Upper lobe of right lung (tissue), 1 donor: ENCODE measurements around the gene HBA1. TPM values are rescaled to one million over a fixed set of nuclear protein-coding genes. Genes with fewer than 3 reads are reported as not detected.
"Not testable (repeated sequence)": the region's sequence is repeated elsewhere in the genome, so short reads cannot be mapped to it uniquely, and the experiment has no call there.

Experiments
- ATAC-seq: fragments of 200-7000 bp; cut with Tn5 transposase; one replicate; pipeline ENCODE4 v1.9.1; 2020; ENCODE audit warnings: mild to moderate bottlenecking, moderate library complexity
- DNase-seq: peaks from one replicate; pipeline ENCODE4 v3.0.0-alpha.2; 2020
- H3K27ac ChIP-seq: fragments of 200-600 bp; one replicate; pipeline ENCODE4 v1.8.0; 2022
- H3K27me3 ChIP-seq: fragments of 200-600 bp; one replicate; pipeline ENCODE4 v1.8.0; 2022; ENCODE audit warnings: mild to moderate bottlenecking
- H3K36me3 ChIP-seq: fragments of 200-600 bp; one replicate; pipeline ENCODE4 v1.8.0; 2022
- H3K4me1 ChIP-seq: fragments of 200-600 bp; one replicate; pipeline ENCODE4 v1.8.0; 2022
- H3K4me3 ChIP-seq: fragments of 200-600 bp; one replicate; pipeline ENCODE4 v1.8.0; 2022; ENCODE audit warnings: mild to moderate bottlenecking
- H3K9me3 ChIP-seq: fragments of 200-600 bp; one replicate; pipeline ENCODE4 v1.8.0; 2022
- intact Hi-C: fragments of 100-400 bp; cut with DNase I; formaldehyde crosslinking; loops from one replicate; pipeline ENCODE4 v1.11.0; 2022
- long read RNA-seq: library from polyadenylated mRNA; unstranded; transcript quantifications from one replicate; pipeline ENCODE4 v2.0.0, GENCODE V29; 2021
- total RNA-seq: library from RNA; stranded (reverse); fragmentation: NEBNext Ultra II Directional; extraction: Animal tissue kit (Norgen Biotek cat#: 25700); gene quantifications from one replicate; pipeline ENCODE4 v1.2.1, GENCODE V29; 2021
- TF ChIP-seq, protein P1 (sequence below): fragments of 200-600 bp; IDR thresholded peaks from one replicate; pipeline ENCODE4 v1.8.0; 2022; ENCODE audit warnings: antibody characterized with exemption
- donor health status: DM: no; HTN: yes; CAD: no; lungs with severe emphysema.

The HBA1 gene
- 241 TPM for total RNA-seq
- long read RNA-seq, transcript HBA1-201 (3 exons, 577 nt), result major isoform, 17 of 20 reads
- long read RNA-seq, partial matches to known transcripts, result 0 of 20 reads
- long read RNA-seq, other reads (novel, unspliced or antisense), result 0 of 20 reads

DNA sequence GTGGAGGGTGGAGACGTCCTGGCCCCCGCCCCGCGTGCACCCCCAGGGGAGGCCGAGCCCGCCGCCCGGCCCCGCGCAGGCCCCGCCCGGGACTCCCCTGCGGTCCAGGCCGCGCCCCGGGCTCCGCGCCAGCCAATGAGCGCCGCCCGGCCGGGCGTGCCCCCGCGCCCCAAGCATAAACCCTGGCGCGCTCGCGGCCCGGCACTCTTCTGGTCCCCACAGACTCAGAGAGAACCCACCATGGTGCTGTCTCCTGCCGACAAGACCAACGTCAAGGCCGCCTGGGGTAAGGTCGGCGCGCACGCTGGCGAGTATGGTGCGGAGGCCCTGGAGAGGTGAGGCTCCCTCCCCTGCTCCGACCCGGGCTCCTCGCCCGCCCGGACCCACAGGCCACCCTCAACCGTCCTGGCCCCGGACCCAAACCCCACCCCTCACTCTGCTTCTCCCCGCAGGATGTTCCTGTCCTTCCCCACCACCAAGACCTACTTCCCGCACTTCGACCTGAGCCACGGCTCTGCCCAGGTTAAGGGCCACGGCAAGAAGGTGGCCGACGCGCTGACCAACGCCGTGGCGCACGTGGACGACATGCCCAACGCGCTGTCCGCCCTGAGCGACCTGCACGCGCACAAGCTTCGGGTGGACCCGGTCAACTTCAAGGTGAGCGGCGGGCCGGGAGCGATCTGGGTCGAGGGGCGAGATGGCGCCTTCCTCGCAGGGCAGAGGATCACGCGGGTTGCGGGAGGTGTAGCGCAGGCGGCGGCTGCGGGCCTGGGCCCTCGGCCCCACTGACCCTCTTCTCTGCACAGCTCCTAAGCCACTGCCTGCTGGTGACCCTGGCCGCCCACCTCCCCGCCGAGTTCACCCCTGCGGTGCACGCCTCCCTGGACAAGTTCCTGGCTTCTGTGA lies at the start of gene HBA1:
TSS of gene HBA1 (plus strand) at position 204 of the 906 bp plus-strand sequence. CDS start at position 241, 37 bp downstream.
- ATAC-seq, result peak; percentile 3
- H3K27ac ChIP-seq, intact Hi-C loops, H3K9me3 ChIP-seq, H3K36me3 ChIP-seq, DNase-seq, H3K4me3 ChIP-seq: not testable (repeated sequence)
- Histone ChIP-seq H3K27me3 (peaks cover 59% of the 10 kb centered on the region), H3K4me1 (peaks cover 18% of the 10 kb centered on the region)

DNA sequence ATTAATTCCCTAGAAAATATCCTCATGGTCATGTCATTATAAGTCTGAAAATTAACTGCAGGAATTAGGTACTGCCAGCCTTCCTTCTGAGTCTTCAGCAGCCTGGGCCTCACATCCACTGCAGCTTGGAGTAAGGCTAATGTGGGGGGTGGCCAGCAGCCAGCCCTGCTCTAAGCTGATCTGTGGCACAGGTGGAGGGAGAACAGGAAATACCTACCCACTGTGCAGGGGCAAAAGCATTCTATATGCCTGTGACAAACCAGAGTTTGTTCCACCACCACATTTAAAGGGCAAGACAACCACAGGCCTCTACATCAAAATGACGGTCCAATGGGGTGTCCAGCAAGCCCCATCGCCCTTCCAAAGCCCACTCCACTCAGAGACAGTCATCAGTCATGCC lies 47.4 kb upstream of the HBA1 start:
- peaks cover 6% of the 10 kb centered on the region for H3K36me3 ChIP-seq
- H3K4me3 ChIP-seq, result no peak overlapping the region
- no peaks in the 10 kb centered on the region for H3K4me1 ChIP-seq
- H3K9me3 ChIP-seq, result no peaks in the 10 kb centered on the region
- no peak for ATAC-seq
- no peak for DNase-seq
- no peak overlapping the region for H3K27ac ChIP-seq
- intact Hi-C loops, result no loop called here
- TF ChIP-seq, protein P1, sequence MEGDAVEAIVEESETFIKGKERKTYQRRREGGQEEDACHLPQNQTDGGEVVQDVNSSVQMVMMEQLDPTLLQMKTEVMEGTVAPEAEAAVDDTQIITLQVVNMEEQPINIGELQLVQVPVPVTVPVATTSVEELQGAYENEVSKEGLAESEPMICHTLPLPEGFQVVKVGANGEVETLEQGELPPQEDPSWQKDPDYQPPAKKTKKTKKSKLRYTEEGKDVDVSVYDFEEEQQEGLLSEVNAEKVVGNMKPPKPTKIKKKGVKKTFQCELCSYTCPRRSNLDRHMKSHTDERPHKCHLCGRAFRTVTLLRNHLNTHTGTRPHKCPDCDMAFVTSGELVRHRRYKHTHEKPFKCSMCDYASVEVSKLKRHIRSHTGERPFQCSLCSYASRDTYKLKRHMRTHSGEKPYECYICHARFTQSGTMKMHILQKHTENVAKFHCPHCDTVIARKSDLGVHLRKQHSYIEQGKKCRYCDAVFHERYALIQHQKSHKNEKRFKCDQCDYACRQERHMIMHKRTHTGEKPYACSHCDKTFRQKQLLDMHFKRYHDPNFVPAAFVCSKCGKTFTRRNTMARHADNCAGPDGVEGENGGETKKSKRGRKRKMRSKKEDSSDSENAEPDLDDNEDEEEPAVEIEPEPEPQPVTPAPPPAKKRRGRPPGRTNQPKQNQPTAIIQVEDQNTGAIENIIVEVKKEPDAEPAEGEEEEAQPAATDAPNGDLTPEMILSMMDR, result no peak
- H3K27me3 ChIP-seq, result no peaks in the 10 kb centered on the region

- H3K36me3 ChIP-seq, result no peaks in the 10 kb centered on the region
- TF ChIP-seq, protein P1, result no peak
- no peaks in the 10 kb centered on the region for H3K9me3 ChIP-seq
- DNase-seq (no peak), ATAC-seq (no peak)
- no peaks in the 10 kb centered on the region for H3K27me3 ChIP-seq
- intact Hi-C loops, result no loop called here
- no peak overlapping the region for H3K4me3 ChIP-seq
- H3K27ac ChIP-seq, result no peak overlapping the region
- no peaks in the 10 kb centered on the region for H3K4me1 ChIP-seq
Observed at GRCh38 chr16:130533-131173, 45.8 kb upstream of the HBA1 start.

DNA sequence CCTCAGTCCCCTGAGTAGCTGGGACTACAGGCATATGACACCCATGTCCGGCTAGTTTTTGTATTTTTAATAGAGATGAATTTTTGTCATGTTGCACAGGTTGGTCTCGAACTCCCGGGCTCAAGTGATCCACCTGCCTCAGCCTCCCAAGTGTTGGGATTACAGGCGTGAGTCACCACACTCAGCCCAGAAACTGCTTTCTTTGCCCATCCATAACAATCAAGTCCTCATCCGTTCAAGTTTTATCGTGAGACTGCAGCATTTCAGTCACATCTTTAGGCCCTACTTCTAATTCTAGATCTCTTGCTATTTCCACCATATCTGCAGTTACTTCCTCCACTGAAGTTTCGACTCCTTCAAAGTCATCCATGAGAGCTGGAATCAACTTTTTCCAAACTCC lies 44.4 kb upstream of the HBA1 start:
- intact Hi-C loops, result no loop called here
- Histone ChIP-seq H3K27me3 (no peaks in the 10 kb centered on the region), H3K27ac (no peak overlapping the region), H3K4me3 (no peak overlapping the region), H3K4me1 (no peaks in the 10 kb centered on the region), H3K9me3 (no peaks in the 10 kb centered on the region), H3K36me3 (no peaks in the 10 kb centered on the region)
- TF ChIP-seq, protein P1, result no peak
- ATAC-seq (no peak), DNase-seq (no peak)

DNA sequence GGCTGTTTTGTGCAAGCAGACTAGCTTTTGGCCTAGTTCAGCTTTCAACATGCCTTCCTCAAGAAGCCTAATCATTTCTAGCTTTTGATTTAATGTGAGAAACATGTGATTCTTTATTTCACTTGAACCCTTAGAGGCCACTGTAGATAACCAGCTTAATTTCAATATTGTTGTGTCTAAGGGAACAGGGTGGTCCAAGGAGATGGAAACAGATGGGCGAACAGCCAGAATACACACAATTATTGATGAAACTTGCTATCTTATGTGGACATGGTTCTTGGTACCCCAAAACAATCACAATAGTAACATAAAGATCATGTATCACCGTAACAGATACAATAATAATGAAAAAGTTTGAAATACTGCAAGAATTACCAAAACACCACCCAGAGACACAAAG lies 42.8 kb upstream of the HBA1 start:
- TF ChIP-seq, protein P1, result no peak
- intact Hi-C loops, result no loop called here
- Histone ChIP-seq H3K27ac (no peak overlapping the region), H3K36me3 (no peaks in the 10 kb centered on the region), H3K9me3 (no peaks in the 10 kb centered on the region), H3K4me3 (no peak overlapping the region), H3K27me3 (no peaks in the 10 kb centered on the region), H3K4me1 (no peaks in the 10 kb centered on the region)
- no peak for DNase-seq
- no peak for ATAC-seq

- Histone ChIP-seq H3K27me3 (no peaks in the 10 kb centered on the region), H3K4me3 (peak overlapping the region; percentile 79), H3K36me3 (no peaks in the 10 kb centered on the region), H3K9me3 (no peaks in the 10 kb centered on the region), H3K4me1 (no peaks in the 10 kb centered on the region), H3K27ac (peak overlapping the region; percentile 60)
- ATAC-seq, result peak; percentile 48
- intact Hi-C loops, result no loop called here
- TF ChIP-seq, protein P1, result no peak
- DNase-seq, result peak; percentile 72
Observed at GRCh38 chr16:138049-138417, 38.4 kb upstream of the HBA1 start.
